ENCODE data around the gene NDFIP2.

Gene NDFIP2, protein sequence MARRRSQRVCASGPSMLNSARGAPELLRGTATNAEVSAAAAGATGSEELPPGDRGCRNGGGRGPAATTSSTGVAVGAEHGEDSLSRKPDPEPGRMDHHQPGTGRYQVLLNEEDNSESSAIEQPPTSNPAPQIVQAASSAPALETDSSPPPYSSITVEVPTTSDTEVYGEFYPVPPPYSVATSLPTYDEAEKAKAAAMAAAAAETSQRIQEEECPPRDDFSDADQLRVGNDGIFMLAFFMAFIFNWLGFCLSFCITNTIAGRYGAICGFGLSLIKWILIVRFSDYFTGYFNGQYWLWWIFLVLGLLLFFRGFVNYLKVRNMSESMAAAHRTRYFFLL

GRCh38 chr13:79480954-79481684 lies at the start of gene NDFIP2:
NDFIP2 (plus strand) TSS chr13:79481155; CDS start chr13:79481204, 49 bp downstream.
- DNase-seq (ENCODE audit: low spot score) = peak; percentile 75

- no peak for DNase-seq (ENCODE audit: low spot score)
Observed at GRCh38 chr13:79432086-79432485, 48.9 kb upstream of the NDFIP2 start.

DNA sequence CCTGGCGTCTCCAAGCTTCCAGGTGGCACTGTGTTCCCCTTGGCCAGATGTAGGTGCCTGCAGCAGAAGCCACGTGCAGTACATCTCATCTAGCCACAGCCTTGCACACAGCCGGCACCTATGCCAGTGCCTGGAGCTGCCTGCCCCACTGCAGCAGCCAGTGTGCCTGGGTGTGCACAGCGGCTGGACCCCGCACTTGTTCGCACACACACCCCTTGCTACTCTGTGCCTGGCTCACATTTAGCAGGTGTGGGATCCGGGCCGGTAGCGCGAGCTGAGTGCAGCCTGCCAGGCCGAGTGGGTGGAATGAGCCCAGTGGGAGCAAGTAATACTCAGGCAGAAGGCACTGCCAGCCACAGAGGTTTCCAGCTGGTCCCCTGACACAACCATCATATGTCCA lies 48.0 kb upstream of the NDFIP2 start:
- DNase-seq (ENCODE audit: low spot score) = no peak

DNA sequence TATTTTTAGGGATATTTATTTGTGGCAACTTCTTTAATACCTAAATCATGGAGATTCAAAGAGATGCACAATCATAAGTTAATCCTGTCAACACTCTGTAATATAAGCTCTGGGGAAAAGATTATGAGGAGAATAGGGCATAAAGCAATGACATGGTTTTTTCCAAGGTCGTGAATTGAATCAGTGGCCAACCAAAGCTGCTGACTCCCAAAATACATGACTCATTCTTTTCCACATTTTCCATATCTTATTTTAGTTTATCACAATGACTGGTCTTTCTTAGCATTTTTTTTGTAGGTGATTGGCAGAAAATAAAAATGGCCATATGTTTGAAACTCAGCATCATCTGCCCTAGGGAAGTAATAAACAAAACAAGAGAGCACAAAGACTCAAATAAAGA lies 46.4 kb upstream of the NDFIP2 start:
- DNase-seq (ENCODE audit: low spot score) = peak; percentile 10

DNA sequence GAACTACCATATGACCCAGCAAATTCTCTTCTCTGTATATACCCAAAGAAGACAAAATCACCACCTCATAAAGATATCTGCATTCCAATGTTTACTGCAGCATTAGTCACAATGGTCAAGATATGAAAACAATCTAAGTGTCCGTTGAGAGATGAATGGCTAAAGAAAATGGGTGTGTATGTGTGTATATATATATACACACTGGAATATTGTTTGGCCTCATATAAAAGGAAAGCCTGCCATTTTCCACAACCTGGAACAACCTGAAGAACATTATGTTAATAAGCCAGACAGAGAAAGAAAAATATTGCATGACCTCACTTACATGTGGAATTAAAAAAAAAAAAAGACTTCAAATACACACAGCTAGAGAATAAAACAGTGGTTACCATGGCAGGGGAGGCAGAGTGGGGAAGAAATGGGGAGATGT lies 45.4 kb upstream of the NDFIP2 start:
- no peak for DNase-seq (ENCODE audit: low spot score)

GRCh38 chr13:79439275-79439674 lies 41.7 kb upstream of the NDFIP2 start:
- no peak for DNase-seq (ENCODE audit: low spot score)

DNA sequence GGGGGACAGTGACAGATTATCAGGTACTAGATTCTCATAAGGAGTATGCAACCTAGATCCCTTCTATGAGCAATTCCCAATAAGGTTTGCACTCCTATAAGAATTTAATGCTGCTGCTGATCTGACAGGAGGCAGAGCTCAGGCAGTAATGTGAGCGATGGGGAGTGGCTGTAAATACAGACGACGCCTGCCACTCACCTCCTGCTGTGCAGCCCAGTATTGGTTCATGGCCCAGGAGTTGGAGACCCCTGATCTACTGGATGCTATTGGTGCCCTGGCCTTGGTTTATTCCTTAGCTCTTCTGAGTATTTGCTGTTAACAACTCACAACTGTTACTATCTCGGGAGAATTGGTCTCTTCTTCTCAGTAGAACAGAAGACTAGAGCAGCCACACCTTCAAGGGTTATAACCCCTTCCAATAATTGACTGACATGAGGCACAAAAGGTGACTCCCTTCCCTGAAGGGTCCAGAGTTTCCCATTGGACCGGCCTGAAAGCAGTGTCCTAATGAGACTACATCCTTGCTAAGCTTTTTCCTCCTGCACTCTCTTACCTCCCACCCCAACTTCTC lies 39.9 kb upstream of the NDFIP2 start:
- DNase-seq (ENCODE audit: low spot score) = no peak

DNA sequence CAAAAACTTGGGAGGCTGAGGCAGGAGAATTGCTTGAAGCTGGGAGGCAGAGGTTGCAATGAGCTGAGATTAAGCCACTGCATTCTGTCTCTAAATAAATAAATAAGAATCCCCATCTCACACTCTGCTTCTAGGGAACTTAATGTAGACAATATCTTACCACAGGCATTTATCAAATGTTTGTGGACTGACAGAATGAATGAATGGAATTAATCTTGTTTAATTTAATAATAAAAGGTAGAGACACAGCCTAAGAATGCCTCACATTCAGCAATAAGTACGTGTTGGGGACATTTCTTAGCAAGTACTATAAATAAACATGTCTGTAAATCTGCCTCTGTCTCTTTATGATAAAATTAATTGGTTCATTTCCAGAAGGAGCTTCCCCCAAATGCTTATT lies 38.7 kb upstream of the NDFIP2 start:
- DNase-seq (ENCODE audit: low spot score) = no peak

DNA sequence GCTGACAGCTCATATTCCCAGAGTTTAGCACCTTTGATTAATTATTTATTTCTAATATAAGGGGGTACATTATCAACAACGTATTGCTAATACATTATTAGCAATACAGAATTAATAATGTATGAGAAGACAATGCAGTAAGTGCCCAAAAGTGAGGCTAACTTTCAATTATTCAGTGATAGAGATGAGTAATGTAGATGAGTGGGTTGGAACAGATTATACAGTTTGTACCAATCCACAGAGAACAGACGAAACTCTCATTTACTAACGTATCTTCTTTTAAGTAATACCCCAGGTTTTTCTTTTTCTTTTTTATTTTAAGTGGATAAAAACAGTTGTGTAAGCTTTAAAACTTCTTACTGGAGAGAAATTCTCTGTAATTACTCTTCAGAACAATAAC lies 38.2 kb upstream of the NDFIP2 start:
- DNase-seq (ENCODE audit: low spot score) = no peak

DNA sequence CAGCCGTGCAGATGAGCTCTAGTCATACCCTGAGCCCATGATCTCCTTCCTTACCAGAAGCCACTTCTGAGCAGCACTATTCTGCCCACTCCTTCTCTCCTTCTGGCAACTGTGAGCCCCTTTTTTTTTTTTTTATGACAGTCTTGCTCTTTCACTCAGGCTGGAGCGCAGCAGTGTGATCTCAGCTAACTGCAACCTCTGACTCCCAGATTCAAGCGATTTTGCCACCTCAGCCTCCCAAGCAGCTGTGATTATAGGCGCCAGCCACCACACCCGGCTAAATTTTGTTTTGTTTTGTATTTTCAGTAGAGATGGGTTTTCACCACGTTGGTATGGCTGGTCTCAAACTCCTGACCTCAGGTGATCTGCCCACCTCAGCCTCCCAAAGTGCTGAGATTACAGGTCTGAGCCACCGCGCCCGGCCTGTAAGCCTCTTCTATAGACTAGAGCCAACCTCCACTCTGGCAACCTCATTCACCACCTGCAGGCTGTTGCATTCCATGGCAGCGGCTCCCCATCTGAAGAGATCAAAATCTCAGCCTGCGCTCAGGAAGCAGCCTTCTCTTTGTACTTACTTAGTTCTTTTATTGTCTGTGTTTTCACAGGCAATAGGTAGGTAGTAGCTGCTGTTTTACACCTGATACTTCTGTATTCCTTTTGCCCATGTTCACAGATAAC lies 34.8 kb upstream of the NDFIP2 start:
- DNase-seq (ENCODE audit: low spot score) = no peak

GRCh38 chr13:79447141-79447540 lies 33.8 kb upstream of the NDFIP2 start:
- no peak for DNase-seq (ENCODE audit: low spot score)

- DNase-seq (ENCODE audit: low spot score) = no peak
Observed at GRCh38 chr13:79447741-79448140, 33.2 kb upstream of the NDFIP2 start.

DNA sequence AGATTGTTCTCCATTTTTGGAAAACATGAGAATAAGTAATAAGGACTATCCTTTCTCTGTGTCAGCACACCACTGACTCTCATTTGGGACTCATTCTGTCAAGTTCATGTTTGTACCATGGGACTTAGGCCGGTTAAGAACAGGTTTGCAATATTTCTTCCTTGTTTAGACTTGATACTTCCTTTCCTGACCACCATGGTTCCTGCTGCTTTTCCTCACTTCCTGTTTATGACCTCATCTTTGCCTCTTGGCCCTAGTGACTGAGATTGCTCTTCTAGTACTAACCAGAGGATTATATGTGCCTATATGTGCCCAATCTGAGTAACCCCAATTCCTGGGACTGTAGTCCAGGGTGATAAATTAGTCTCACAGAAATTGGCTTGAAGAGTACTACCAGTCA lies 32.5 kb upstream of the NDFIP2 start:
- DNase-seq (ENCODE audit: low spot score) = no peak

DNA sequence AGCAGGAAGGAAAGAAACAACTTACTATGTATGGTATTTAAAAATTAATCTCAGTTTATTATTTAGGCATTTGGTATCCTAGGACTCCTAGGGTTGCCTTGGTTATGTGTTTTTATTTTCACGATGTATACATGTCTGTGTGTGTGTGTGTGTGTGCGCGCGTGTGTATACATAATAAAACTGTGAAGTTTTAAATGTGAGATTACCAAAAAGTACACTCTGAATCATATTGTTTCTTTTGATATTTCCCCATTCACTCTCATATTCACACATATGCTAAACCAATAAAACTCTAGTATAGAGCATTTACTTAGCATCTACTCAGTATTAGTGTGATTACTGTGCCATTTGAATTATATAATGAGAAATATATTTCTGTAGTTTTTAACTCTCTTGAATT lies 30.8 kb upstream of the NDFIP2 start:
- no peak for DNase-seq (ENCODE audit: low spot score)

DNA sequence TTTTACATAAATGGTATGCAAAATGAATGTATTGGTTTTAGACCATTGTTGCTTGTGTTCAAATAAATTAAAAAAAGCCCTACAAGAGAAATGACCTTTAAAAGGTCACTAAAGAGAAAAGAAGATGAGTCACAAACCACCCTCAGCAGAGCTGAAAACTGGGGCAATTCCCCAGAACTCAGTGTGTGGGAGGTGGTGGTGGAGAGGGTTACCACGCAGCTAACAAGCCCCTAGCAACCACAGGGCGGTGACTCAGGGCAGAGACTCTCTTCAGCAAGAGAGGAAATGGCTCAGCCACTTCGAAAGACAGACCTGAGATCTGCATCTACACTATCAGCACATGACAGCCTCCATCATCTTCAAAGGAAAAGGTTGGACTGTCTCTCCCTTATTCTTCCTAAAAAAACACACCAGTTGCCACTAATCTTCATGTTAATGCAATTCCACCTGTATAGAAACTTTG lies 29.4 kb upstream of the NDFIP2 start:
- DNase-seq (ENCODE audit: low spot score) = peak; percentile 68

DNA sequence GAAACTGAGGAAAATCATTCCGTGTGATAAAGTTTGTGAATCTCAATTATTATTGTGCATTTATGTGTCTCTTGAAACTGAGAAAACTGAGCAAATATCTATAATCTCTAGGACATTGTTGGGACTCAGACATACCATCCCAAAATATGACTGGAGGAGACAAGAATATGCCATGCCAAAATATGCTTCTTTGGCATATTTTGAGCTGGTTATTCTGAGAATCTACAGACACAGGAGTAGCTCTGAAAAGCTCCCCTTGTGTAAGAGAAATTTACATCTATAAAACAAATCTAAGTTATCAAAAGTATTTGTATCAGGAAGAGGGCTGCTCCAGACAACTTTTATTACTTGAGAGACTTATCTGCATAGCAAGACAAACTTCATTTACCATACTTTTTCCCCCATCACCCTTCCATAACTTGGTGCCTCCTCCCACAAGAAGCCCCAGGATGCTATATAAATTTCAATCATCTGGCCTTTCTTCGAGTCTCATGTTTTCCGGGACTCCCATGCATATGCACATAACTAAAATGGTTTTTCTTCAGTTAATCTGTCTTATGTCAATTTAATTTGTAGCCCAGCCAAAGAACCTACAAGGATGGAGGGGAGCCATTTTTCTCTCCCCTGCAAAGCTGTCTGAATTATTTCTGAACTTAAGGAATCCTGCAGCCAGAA lies 28.6 kb upstream of the NDFIP2 start:
- DNase-seq (ENCODE audit: low spot score) = no peak

DNA sequence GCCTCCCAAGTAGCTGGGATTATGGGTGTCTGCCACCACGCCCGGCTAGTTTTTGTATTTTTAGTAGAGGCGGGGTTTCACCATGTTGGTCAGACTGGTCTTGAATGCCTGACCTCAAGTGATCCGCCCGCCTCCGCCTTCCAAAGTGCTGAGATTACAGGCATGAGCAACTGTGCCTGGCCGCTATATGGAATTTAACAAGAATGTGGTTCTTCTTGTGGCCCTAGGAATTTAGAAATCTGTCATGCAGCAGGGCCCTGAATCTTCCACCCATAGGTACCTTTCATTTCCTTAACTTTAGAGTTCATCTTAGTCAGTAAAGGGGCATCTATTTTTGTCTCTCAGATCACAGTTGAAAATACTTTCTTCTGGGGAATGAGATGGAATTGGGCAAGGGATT lies 25.6 kb upstream of the NDFIP2 start:
- DNase-seq (ENCODE audit: low spot score) = no peak

DNA sequence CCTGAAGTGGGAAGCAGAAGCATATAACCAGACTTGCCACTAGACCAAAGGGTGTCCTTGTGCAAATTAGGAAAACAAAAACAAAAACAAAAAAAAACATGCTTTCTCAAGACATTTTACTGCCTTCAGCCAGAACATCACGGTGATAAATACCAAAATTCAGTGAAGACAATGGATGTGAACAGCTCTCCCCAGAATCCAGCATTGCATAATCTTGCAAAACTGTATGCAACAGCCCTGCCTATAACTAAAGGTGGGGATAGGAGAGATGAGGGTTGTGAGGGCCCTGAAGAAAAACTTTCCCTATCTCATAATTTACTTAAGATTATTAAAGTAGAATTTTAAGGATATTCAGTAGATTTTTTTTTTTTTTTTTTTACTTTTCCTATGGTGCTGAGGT lies 24.9 kb upstream of the NDFIP2 start:
- DNase-seq (ENCODE audit: low spot score) = no peak

- no peak for DNase-seq (ENCODE audit: low spot score)
Observed at GRCh38 chr13:79456656-79457365, 24.1 kb upstream of the NDFIP2 start.

- DNase-seq (ENCODE audit: low spot score) = no peak
Observed at GRCh38 chr13:79457390-79457789, 23.6 kb upstream of the NDFIP2 start.

DNA sequence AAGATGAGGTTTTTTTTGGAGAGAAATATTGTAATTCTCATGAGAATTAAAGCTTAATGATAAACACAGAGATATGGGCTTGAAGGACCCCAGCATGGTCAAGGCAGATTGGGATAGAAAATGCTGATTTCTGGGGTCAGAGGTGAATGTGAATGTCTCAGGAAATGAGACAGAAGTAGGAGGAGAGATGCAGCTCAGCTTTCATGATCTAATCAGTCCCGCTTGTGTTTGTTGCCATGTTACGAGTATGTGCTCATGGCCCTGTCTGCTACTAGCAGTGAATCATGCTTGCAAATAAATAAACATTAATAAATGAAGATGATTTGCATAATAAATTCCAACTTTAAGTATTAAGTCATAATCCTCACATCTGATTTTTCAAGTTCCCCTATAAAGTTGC lies 23.0 kb upstream of the NDFIP2 start:
- DNase-seq (ENCODE audit: low spot score) = peak; percentile 53

All from AG08396 (cell line).